NCI-H187 treated with DMSO at 0.1 percent for 48 hours (cell line): ENCODE measurements around the gene SPARCL1.
A peak's percentile ranks its signal among the peaks of the same experiment; 100 is the strongest.
"Not testable (repeated sequence)": the region's sequence is repeated elsewhere in the genome, so short reads cannot be mapped to it uniquely, and the experiment has no call there.

ENCODE experiments used
- DNase-seq: peaks from one replicate; lab custom pipeline; 2025; lab: John Stamatoyannopoulos, UW

SPARCL1 gene, protein sequence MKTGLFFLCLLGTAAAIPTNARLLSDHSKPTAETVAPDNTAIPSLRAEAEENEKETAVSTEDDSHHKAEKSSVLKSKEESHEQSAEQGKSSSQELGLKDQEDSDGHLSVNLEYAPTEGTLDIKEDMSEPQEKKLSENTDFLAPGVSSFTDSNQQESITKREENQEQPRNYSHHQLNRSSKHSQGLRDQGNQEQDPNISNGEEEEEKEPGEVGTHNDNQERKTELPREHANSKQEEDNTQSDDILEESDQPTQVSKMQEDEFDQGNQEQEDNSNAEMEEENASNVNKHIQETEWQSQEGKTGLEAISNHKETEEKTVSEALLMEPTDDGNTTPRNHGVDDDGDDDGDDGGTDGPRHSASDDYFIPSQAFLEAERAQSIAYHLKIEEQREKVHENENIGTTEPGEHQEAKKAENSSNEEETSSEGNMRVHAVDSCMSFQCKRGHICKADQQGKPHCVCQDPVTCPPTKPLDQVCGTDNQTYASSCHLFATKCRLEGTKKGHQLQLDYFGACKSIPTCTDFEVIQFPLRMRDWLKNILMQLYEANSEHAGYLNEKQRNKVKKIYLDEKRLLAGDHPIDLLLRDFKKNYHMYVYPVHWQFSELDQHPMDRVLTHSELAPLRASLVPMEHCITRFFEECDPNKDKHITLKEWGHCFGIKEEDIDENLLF

DNA sequence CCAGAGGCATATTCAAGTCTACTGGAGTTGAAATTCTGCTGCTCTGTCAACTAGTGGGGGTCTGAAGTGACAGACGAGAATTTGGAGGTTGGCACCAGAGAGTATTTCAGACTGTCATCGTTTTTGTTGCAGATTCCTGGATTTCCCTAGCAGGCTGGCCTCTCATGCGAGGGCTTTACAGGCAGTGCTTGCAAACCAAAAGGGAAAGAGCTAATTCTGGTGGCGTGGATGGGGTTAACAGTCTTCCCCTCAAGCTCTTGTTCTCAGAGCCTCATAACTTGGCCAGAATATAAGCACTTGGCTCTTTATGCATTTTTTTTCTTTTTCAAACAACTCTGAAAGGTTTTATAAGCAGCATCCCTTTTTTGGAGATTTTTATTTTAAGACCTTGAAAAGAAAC is at the start of gene SPARCL1:
Gene SPARCL1 (minus strand): TSS at position 190 of the 400 bp plus-strand sequence. CDS start 29,802 bp downstream, outside the sequence.
- no peak for DNase-seq

- no peak for DNase-seq
These were observed 46.8 kb upstream of the SPARCL1 start for GRCh38 chr4:87575983-87576382.

DNA sequence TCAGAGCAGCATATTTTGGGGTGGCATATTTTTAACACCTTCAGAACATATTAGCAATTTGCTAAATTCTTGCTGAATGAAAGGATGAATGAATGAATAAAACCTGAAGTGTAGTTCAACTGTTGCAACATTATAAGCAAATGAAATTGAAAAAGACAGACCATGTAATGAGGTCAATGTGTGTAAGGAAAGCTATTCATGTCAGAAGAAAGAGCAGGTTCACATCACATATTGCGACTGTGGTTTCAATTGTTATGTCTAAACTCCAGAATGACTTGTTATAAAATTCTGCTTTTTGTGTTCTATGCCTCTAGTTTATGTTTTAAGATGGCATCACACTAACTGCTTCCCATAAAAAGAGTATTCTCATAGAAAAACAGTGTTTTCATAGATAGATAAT is 46.2 kb upstream of the SPARCL1 start:
- DNase-seq = no peak

- no peak for DNase-seq
These were observed 45.8 kb upstream of the SPARCL1 start for GRCh38 chr4:87574996-87575395.

GRCh38 chr4:87574376-87574775 is 45.2 kb upstream of the SPARCL1 start:
- DNase-seq = not testable (repeated sequence)

DNA sequence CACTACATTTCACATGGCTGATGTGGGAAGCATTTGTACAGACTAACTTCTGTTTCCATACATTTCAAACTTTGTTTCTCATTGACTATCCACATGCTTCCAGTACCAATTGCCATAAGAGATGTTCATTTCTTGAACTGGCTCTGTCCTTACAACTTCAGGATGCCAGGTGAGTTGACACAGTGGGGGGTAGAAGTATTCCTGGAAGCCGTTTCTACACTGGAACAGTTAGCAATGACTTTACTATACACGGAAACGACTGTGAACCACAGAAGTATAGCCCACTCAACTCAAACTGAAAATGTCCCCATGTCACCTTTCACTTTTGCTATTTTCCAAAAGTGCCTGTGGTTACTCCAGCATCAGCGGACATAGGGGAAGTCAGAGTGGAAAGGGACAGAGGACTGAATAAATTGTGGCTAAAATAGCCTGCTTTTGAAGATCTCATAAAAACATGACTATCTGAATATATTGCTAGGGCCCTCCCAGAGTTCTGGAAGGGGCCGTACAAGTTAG is 41.2 kb upstream of the SPARCL1 start:
- no peak for DNase-seq

DNA sequence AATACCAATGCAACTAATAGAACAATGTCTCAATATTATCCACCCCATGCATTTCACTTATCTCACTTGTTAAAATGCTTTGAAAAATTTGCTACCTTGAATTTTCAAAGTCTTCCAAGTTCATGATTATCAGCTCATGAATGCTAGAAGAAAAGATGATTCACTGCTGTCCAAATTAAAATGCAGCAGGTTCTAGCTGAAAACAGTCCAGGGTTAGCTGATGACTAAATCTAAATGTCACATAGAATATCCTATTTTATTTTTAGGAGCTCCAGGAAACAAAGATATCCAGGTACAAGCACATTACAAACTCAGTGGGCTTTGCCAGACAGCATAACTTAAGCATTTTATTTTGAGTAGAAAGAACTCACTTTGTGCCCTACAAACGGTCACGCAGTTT is 38.0 kb upstream of the SPARCL1 start:
- DNase-seq = no peak

GRCh38 chr4:87566276-87566675 is 37.1 kb upstream of the SPARCL1 start:
- DNase-seq = no peak

DNA sequence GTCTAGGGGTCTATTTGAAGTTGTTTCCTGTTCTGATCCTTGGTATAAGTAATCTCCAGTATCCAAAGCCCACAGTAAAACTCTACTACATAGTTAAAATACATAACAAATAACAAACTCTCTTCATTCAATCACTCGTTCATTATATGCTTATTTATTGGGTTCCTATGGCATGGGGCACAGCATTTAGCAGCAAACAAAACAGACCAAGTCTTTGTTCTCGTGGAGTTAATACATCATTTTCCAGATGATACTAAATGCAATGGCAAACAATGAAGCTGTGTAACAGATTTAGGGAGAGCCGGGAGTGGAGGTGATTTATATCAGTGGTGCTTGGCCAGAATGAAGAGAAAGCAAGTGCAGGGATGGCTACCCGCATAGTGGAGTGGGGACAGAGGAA is 36.6 kb upstream of the SPARCL1 start:
- DNase-seq = no peak

DNA sequence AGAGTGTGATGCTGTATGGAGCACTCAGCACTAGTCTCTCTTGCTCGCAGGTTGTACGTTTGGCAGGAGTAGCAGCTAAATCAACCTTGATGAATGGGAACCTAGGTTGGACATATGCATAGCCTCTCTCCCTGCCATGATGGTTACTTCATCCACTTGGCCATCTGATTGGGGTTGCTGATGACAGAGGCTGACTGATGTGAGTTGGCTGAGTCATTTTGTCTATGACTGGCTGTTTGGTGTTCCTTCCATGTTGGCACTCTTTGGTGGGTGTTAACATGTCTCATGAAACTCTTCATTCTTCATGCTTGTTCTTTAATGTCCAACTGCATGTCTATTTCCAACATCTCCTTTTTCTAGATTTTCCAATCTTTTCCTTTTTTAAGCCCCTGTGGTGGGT is 31.6 kb upstream of the SPARCL1 start:
- DNase-seq = no peak

DNA sequence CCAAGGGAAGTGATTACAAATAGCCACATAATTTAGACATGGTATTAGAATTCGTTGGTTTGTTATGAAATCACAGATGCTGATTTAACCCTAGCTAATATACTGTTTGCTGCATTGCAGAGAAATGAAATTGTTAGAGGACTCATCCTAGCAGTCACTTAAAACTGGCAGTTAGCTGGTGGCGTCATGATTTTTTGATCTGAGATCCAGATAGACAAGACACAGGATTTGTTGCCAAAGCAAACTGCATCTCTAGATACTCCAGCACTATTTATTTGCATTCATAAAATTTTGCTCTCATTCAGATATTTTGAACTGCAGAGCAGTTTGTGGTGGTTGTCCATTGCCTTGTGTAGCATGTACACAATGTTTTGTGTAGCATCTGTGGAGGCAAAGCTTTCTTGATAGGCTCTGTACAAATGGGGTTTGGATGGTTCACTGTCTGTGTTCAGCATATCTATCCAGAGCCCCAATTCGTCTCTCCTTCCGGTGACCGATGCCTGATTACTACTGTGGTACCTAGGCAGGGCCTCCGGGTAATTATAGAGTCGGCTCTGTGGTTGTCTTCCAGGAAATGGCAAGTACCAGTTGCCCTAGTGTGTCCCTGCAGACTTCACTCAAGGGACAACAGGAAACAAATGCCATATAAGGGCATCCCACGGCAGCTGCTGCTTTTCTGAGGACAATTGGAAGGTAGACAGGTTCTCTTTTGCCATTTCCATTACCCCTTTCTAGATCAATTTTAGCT is 30.1 kb upstream of the SPARCL1 start:
- DNase-seq = peak; percentile 50

DNA sequence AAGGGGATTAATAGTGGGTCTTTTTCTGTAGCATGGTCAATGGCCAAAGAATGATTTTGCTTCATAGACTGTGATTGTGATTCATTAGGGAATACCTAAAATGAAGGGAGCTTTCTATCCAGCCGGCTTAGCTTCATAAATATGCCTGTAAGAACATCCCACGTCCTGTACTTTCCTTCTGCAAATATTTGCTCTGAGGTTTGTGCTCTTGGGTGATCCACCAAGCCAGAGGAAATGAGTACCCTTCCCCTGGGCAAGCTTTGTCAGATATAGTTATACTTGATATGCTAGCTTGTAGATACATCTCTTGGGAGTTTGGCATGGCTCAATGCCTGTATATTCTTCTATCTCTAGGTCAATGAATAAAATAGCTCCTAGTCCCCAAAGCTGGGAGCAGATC is 28.2 kb upstream of the SPARCL1 start:
- DNase-seq = no peak

GRCh38 chr4:87555773-87556619 is 26.8 kb upstream of the SPARCL1 start:
- DNase-seq = no peak

GRCh38 chr4:87553182-87553581 is 24.0 kb upstream of the SPARCL1 start:
- no peak for DNase-seq

DNA sequence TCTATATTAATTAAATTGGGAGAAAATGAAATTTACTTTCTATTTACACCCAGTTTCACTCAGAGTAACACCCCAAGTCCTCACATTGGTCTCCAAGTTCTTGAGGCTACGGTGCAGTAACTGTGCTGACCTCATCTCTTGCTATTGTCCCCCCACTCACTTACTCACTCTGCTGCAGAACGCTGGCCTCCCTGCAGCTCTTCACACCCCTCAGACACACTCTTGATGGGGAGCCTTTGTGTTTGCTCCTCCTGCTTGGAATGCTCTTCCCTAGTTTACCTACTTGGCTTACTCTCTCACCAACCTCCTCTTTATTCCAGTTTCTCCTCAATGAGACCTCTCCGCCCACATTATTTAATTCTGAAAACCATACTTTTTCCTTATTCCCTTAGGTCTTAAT is 22.2 kb upstream of the SPARCL1 start:
- DNase-seq = no peak

DNA sequence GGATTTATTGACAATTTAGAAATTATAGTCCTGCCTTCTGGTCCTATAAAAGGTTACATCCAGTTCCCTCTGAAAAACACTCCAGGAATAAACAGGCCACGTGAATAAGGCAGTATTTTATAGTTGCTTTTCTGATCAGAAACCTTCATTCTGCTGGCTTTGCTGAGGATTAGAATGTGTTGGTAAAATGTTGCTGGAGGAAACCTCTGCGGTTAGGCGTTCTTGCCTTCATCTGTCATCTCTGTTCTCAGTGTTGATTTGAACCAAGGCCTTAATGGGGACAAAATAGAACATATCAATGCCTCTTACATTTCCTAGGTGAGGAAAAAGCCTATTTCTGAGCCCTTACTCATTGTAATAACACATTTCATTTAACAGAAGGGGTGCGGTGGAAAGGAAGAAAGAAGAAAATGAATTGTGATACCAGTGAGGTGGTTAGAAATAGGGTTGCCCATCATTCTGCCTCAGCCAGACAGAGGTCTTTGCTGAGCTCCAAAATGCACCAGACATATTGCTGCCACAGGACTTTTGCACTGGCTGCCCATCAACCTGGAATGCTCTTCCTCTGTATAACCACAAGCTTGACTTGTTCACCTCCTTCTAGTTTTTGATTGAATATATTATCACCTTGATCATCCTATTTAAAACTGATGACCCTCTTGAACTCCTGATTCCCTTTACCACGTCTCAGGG is 18.0 kb upstream of the SPARCL1 start:
- DNase-seq = no peak

- DNase-seq = no peak
These were observed 15.9 kb upstream of the SPARCL1 start for GRCh38 chr4:87545052-87545451.

DNA sequence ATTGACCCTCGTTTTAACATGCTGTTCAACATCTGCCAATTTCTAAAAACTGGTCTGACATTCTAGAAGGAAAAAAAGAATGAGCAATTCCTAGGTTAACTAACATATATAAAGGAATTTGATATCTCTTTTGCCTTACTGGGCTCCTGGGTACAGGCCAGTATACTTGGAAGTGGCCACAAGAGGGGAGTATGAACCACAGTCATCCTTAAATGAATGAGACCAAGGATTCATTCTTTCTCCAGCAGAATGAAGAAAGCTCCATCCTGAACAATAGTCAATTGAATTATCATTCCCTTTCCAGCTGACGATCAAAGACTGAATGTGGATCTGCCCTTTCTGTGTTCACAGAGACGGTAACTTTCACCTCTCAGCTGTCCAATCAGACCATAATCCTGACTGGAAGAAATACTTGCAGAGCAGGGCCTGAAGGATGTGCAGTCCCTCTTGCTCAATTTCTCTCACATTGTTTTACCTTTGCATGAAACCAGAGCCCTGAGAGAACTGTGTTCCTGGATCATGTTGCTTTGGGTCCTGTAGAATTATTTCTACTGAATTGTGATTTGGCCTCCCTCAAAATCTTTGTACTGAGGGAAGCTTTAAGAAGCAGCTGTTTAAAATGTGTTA is 14.8 kb upstream of the SPARCL1 start:
- no peak for DNase-seq

DNA sequence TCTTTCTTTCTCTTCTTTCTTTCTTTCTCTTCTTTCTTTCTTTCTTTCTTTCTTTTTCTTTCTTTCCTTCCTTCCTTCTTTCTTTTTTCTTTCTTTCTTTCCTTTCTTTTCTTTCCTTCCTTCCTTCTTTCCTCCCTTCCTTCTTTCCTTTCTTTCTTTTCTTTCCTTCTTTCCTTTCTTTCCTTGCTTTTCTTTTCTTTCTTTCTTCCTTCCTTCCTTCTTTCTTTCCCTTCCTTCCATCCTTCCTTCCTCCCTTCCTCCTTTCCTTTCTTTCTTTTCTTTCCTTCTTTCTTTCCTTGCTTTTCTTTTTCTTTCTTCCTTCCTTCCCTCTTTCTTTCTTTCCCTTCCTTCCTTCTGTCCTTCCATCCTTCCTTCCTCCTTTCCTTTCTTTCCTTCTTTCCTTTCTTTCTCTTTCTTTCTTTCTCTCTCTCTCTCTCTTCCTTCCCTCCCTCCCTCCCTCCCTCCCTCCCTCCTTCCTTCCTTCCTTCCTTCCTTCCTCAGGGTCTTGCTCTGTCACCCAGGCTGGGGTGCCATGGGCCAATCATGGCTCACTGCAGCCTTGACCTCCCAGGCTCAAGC is 13.6 kb upstream of the SPARCL1 start:
- no peak for DNase-seq
